GM04503 (cell line): ENCODE data around the gene CHRDL2.
"Not testable (repeated sequence)": the region's sequence is repeated elsewhere in the genome, so short reads cannot be mapped to it uniquely, and the experiment has no call there.

Experiments
- DNase-seq: peaks from one replicate; pipeline ENCODE4 v3.0.0-alpha.2; 2012; ENCODE audit warnings: low read depth

CHRDL2 gene, protein sequence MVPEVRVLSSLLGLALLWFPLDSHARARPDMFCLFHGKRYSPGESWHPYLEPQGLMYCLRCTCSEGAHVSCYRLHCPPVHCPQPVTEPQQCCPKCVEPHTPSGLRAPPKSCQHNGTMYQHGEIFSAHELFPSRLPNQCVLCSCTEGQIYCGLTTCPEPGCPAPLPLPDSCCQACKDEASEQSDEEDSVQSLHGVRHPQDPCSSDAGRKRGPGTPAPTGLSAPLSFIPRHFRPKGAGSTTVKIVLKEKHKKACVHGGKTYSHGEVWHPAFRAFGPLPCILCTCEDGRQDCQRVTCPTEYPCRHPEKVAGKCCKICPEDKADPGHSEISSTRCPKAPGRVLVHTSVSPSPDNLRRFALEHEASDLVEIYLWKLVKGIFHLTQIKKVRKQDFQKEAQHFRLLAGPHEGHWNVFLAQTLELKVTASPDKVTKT

DNA sequence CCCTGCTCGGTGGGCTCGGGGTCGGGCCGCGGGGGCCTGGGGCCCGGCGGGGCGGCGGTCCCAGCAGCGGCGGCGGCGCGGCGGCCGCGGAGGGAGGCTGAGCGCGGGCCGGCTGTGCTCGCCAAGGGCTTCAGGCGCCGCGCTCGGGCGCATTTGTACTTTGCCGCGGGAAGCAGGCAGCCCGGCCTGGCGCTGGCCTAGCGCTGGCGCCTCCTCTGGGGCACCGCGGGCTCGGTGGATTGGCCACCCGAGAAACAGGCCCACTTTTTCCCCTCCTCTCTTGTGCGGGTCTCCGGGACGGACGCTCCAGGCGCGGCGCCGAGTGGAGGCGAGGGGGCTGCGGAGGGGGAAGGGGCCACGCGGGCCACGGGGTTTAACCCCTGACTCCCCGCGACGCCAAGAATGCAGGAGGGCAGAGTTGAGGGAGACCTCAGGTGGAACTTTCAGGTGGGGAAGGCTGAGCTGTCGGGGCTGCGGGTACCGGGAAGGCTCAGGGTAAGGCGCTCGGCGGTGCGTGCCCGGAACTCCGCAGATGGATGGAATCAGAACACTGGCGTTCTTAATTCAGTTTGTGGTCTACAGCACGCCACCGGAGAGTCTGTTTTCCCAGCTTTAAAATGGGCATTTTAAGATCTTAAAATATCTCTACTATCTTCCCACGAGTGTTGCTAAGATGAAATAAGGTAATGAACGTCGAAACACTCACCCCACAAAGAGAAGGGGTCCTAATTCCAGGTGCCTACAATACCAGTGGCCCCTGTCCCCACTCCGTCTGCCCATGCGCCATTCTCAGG, at the start of gene CHRDL2:
Gene CHRDL2, minus strand, starts transcription at position 126 of the 794 bp plus-strand sequence. CDS start 538 bp downstream, outside the sequence.
- no peak for DNase-seq

DNA sequence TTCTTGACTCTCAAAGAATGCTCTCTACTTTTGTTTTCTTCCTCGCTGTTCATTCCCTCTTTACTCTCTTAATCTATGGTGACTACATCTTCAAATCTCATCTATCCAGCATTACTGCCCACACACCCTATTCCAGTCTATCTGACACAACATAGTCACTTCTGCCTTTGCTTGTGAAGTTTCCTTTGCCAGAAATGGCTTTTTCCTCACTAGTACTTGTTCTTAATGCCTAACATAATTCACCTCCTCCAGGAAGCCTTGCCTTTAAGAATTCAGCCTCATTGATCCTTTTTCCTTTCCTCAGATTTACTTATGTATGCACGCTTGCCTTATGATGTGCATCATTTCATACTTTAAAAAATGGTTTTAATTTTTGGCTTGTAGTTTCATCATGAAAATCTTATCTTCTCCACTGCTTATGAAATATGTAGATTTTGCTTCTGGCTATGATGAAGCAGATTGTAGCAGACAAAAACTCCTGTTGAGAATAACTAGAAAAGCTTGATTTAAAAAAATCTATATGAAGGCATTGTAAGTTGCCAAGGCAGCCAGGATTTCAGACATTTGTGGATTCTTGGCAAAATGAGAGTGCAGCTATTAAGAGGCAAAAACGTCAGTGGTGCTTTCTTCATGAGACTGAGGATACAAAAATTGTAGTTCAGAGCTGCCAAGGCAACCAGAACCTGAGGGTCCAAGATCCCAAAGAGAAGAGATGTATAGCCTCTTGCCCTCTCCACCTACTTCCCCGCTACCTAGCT, 49.2 kb upstream of the CHRDL2 start:
- DNase-seq = no peak

DNA sequence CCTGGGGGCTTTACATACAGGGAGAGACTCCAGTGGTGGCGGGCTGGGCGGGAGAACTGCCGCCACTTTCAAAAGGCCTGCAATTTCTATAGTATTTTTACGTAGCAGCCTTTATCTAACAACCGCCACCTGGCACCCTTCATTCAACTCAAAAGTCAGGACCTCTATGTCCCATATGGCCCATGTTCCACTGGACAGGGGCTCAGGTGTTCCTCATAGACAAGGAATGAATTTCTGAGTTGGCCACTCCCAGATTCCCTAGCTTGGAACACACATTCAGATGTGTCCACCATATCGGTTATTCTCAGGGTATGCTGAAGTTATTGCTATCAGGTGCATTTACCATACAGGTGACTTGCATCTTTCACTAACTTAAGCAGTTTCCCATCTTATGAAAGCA, 47.4 kb upstream of the CHRDL2 start:
- DNase-seq = no peak

DNA sequence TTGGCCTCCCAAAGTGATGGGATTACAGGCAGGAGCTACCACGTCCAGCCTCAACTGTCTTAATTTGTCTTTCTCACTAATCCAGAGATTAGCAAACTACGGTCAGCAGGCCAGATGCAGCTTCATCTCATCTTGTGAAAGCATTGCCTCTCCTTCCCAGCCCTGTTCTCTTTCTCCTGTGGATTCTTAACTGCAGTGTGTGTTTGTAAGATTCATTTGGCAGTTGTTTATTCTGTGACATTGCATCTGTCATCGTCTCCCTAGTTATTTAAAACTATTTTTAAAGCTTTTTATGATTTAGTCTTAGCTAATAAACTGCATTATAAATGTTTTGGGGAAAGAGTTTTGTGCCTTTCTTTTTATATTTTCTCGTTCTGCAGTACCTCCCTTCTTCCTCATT, 46.7 kb upstream of the CHRDL2 start:
- no peak for DNase-seq

DNA sequence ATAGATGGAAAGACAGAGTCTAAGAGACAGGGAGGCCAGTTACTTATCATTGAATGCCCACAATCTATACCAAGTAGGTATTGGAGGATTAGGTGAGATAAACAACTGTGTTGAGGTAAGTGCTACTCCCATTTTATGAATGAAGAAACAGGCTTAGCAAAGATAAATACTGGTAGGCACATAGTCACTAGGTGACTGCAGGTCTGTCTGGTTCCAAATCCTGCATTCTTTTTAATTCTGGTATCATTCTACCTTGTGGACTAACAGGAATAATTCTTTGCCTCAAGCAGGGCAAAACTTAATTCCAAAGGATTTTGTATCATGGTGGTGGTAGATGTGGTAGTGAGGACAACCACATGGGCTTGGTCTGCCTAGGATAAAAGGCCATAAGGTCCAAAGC, 45.8 kb upstream of the CHRDL2 start:
- DNase-seq = no peak

DNA sequence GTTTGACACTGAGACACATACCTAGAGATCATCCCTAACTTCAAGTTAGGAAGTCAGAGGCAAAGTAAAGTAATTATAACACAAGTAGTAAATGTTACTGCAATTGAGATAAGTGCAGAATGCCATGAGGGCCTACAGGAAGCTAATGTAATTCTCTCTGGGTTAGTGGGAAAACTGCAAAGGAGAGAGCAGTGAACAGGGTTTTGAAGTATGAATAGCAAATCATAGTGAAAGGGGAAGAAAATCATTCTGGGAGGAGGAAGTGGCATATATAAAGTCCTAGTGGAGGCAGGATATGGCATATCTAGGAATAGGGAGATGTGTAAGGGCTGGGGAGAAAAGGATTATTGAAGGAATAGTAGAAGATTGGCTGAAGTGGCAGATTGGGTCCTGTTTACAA, 45.3 kb upstream of the CHRDL2 start:
- no peak for DNase-seq

DNA sequence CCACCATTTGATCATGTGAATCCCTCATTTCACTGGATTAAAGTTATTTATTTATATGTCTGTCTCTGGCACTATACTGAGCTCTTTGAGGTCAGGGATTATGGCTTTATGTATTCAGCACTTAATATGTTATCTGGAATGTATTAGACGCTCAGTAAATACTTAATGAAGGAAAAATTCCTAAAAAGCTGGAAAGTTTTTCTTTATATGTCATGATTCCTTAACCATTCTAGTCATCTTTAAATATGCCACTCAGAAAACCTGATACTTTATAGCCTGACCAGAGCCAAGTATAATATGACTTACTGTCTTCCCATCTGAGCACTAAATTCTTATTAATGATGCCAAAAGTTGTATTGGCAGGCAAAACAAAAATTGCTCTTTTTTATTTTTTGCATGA, 44.5 kb upstream of the CHRDL2 start:
- DNase-seq = no peak

DNA sequence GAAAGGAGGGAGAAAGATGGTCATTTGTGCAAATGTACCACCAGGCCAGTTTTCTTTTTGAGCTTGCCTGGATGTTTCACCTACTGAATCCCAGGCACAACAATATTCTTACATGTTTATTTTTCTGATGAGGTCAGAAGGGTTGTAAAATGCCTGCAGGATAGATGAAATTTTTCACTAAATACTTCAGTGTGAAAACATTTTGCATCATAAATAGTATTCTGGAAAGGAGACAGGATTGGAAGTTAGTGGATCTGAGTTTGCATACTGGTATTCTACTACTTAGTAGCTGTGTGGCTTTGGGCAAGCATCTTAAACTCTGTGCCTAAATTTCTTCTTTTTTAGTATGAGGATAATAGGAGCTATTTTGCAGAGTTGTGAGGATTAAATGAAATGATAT, 42.2 kb upstream of the CHRDL2 start:
- DNase-seq = no peak

DNA sequence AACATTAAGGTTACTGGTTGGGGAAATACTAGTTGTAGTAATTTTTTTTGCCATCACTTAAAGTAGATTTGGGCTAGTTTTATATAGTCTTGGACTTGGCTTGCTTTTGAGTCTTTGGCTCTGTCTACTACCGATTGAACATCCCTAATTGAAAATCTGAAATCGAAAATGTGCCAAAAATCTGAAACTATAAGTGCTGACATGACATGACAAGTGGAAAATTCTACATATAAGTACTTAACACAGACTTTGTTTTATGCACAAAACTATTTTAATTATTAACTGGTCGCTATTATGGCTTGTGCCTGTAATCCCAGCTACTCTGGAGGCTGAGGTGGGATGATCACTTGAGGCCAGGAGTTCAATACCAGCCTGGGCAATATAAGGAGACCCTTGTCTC, 39.9 kb upstream of the CHRDL2 start:
- DNase-seq = no peak

DNA sequence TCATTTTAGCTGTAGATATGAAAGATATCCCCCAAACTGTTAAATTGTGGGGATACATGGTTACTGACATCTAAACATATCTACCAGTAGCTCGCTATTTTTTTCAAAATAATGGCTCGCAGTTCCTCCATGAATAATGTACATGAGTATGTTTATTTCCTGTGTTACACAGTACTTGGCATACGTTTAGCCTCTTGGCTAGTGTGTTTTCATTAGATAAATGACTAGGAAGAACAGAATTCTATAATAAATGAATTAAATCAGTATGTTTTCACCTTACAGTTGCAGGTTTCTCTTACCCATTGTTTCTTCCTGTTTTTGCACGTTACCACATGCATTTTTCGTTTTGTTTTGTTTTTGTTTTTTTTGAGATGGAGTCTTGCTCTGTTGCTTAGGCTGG, 39.2 kb upstream of the CHRDL2 start:
- DNase-seq = no peak

DNA sequence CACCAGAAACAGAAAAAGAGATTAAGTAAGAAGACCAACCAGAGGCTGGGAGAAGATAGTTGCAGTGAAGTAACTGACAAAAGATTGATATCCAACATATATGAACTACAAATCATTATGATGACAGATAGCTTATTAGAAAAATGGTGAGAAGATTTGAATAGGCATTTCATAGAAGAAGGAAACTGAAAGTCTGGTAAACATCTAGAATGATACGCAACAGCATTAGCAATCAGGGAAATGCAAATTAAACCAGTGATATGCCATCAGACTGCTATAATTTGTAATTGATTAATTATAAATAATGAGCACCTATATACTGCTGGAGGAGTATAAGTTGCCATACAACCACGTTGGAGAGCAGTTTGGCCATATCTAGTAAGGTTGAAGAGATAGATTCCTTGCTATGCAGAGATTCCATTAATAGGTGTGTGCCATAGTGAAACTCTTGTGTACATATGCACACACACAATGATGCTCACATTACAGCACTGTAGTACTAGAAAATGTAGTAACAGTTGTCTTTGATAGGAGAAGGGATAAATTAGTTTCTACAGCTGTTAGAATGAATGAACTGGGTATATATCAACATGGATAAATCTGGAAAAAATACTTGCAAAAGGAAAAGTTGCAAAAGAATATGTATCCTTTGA, 38.0 kb upstream of the CHRDL2 start:
- DNase-seq = no peak

DNA sequence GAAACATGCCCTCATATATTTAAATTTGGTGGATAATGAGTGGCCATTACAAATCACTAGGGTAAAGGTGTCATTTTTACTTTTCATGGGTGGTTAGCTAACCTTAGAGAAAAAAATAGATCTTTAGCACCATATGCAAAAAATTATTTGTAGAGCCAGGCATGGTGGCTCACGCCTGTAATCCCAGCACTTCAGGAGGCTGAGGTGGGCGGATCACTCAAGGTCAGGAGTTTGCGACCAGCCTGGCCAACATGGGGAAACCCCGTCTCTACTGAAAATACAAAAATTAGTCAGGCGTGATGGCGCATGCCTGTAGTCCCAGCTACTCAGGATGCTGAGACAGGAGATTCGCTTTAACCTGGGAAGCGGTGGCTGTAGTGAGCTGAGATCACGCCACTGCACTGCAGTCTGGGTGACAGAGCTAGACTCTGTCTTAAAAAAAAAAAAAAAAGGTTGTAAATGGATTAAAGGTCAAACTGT, 37.0 kb upstream of the CHRDL2 start:
- not testable (repeated sequence) for DNase-seq

DNA sequence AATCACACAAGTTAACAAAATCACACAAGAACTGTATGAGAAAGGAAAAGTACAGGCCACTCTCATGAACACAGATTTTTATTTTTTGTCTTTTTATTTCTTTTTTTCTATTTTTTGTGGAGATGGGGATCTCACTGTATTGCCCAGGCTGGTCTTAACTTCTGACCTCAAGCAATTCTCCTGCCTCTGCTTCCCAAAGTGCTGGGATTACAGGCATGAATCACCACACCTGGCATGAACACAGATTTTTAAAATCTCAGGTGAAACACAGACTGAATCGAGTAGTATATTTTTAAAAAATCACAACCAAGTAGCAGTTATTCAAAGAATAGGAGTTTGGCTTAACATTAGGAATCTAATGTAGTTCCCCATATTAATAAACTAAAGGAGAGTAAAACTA, 35.7 kb upstream of the CHRDL2 start:
- no peak for DNase-seq

DNA sequence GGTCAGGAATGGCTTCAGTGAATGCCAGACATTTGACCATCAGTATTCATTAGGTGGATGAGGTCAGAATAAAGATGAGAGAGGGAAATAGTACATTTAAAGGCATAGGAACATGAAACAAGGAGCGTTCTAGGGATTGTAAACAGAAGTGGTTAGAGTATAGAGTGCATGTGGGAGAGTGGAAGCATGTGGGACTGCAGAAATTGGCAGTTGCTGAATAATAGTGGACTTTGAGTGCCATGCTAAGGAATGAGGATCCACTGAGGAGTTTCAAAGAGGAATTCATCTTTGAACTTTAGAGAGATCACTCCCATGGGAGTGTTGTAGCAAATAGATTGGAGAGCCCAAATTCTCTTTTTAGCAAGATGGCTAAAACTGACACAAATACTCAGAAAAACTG, 25.3 kb upstream of the CHRDL2 start:
- no peak for DNase-seq

DNA sequence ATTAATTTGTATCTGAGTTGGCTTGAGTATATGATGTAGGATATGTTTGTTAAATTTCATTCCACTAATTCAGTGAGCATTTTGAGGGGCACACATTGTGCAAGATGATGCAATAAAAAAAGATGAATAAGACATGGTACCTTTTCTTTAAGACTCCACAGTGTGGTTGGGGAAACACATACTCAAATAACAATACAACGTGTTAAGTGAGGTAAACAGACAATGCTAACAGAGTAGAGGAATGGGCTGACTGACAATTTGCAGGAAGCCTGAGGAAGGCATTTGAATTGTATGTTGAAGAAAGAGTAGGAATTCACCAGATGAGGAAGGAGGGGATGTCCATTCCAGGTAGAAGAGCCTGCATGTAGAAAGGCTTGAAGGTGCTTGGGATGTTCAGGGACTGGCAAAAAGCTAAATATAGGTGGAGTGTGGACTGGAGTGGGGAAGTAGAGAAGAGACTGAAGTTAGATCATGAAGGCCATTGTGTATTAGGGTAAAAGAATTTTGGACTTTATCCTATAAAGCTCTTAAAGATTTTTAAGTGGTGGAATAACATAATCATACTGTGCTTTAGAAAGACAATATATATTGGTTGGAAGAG, 24.3 kb upstream of the CHRDL2 start:
- no peak for DNase-seq

DNA sequence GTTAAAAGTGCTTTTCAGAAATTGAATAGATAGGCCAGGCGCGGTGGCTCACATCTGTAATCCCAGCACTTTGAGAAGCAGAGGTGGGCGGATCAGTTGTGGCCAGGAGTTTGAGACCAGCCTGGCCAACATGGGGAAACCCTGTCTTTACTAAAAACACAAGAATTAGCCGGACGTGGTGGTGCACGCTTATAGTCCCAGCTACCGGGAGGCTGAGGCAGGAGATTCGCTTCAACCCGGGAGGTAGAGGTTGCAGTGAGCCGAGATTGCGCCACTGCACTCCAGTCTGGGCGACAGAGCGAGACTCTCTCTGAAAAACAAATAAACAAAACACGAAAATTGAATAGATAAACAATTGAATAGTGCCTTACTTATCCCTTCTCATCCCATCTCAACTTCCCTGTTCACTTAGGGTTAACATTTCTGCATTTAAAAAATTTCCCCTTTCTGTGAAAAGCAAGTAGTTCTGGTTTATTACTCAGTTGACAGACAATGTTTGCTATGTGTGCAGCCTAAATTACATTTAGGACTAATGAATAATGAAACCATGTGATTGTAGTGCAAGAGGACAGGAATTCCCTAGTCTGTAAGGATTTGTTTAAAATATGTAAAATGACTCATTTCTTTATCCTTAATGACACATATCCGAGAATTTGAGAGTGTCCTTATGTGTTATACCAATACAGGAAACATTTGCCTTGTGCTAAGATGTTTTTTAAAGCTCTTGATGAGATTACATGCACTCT, 23.5 kb upstream of the CHRDL2 start:
- peak; percentile 81 for DNase-seq

DNA sequence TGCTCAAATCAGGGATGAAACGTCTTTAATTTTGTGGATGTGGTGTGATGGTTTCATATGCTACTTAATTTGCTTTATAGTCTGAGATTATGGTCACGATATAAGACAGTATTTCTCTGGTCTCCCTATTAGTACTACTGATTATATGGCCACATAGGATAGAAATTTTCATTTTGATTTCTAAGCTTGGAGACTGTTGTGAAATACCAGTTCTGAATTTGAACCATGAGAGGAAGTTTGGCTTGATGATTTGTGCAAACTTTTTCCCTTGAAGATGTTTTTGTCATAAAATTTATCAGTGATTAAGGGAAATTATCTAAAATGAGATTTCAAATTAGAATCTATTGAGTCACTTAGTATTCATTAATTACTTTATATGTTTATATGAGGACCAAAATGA, 20.1 kb upstream of the CHRDL2 start:
- no peak for DNase-seq

DNA sequence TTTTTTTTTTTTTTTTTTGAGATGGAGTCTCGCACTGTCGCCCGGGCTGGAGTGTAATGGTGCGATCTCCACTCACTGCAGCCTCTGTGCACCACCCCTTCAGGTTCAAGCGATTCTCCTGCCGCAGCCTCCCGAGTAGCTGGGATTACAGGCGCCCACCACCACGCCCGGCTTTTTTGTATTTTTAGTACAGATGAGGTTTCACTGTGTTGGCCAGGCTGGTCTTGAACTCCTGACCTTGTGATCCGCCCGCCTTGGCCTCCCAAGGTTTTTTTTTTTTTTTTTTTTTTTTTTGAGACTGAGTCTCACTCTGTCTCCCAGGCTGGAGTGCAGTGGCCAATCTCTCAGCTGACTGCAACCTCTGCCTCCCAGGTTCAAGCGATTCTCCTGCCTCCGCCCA, 19.4 kb upstream of the CHRDL2 start:
- DNase-seq = not testable (repeated sequence)

DNA sequence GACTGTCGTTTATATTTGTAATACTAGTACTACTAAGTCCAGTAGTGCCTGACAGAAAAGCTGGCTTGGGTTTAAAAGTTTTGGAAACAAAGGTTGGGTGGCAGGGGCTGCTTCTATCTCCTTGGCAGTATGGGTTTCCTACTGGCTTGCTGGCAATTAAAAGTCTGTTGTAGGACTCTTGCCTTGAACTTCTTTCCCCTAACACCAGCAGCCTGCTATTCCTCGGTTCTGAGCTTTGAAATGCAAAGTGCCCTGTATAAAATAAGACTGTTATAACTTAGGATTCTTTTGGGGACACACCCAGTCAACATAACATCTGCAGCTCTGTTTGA, 18.7 kb upstream of the CHRDL2 start:
- DNase-seq = no peak

DNA sequence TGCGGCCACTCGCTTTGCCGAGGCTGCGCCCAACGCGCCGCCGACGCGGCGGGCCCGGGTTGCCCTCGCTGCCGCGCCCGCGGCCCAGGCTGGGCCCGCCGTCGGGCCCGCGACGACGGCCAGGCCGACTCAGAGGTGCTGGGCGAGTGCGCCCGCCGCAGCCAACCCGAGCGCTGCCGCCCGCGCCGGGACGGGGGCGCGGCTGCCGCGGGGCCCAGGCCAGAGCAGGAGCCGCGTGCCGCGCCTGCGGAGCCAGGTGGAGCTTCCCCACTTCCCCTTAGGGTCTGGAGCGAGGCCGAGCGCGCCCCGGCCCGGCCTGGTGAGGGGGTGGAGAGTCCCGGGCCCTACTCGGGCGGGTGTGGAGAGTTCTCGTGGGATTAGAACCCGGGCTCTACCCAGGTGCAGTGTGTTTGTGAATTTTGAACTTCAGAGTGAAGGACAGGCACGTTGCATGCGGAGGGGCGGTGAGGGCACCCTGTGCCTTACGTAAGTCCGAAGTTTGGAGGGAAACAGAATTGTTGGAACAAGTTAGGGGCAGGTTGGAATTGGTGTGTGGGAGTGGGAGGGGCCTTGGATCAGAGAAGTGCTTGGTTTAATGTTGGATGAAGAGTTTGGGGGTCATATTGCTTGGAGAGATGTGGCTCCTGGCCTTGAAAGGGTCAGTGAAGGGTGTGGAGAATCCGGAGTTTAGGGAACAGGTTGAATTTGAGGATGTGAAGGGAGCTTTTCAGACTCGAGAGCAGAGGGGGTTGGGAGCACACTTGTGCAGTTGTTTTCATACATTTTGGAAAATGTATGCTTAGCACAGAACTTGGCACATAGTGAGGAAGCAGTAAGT, 18.1 kb upstream of the CHRDL2 start:
- DNase-seq = no peak
